Muscle layer of colon (tissue), 2 donors: ENCODE measurements around the gene RAMACL.

Experiments
- H3K27ac ChIP-seq: one replicate; pipeline ENCODE4 v1.7.0; 2013; ENCODE audit warnings: low read depth, mild to moderate bottlenecking, low read length, moderate library complexity
- H3K27me3 ChIP-seq, 2 donors: one replicate each; pipeline ENCODE4 v1.7.0; 2013; ENCODE audit warnings: low read length in 2 of 2, mild to moderate bottlenecking in 2 of 2; ENCODE audit not compliant: insufficient read depth in 2 of 2, control insufficient read depth in 1 of 2
- H3K36me3 ChIP-seq: one replicate; pipeline ENCODE4 v1.7.0; 2013; ENCODE audit warnings: mild to moderate bottlenecking, low read length; ENCODE audit not compliant: insufficient read depth
- H3K4me1 ChIP-seq: one replicate; pipeline ENCODE4 v1.7.0; 2013; ENCODE audit warnings: mild to moderate bottlenecking, low read length; ENCODE audit not compliant: insufficient read depth
- H3K4me3 ChIP-seq, 2 donors: one replicate each; pipeline ENCODE4 v1.7.0; 2013; ENCODE audit warnings: low read length in 2 of 2, low read depth in 1 of 2, mild to moderate bottlenecking in 1 of 2, moderate library complexity in 1 of 2
- H3K9ac ChIP-seq: one replicate; pipeline ENCODE4 v1.7.0; 2013; ENCODE audit warnings: low read length
- H3K9me3 ChIP-seq: one replicate; pipeline ENCODE4 v1.7.0; 2013; ENCODE audit warnings: mild to moderate bottlenecking, low read length
- donor health status: abdominal sarcoma.
- donor health status: Adenocarcinoma of cecum.

The RAMACL gene

GRCh38 chr6:166558156-166559005 lies 28.1 kb downstream of the RAMACL start:
- H3K9me3 ChIP-seq: no peaks in the 10 kb centered on the region
- H3K4me1 ChIP-seq: peaks cover 27% of the 10 kb centered on the region
- H3K36me3 ChIP-seq: no peaks in the 10 kb centered on the region
- no peaks in the 10 kb centered on the region for H3K27me3 ChIP-seq
- H3K27ac ChIP-seq: no peak overlapping the region
- H3K4me3 ChIP-seq: no peak overlapping the region
- no peak overlapping the region for H3K9ac ChIP-seq

GRCh38 chr6:166556863-166557322 lies 29.6 kb downstream of the RAMACL start:
- Histone ChIP-seq H3K4me1 (peaks cover 17% of the 10 kb centered on the region), H3K36me3 (no peaks in the 10 kb centered on the region), H3K27ac (no peak overlapping the region), H3K9me3 (no peaks in the 10 kb centered on the region), H3K9ac (no peak overlapping the region), H3K27me3 (no peaks in the 10 kb centered on the region), H3K4me3 (no peak overlapping the region)

- no peak overlapping the region for H3K9ac ChIP-seq
Observed at GRCh38 chr6:166556336-166556735, 30.1 kb downstream of the RAMACL start.

GRCh38 chr6:166555086-166555485 lies 31.4 kb downstream of the RAMACL start:
- Histone ChIP-seq H3K9ac (no peak overlapping the region), H3K4me1 (peaks cover 9% of the 10 kb centered on the region)

More at GRCh38 chr6:166556336-166556735, 30.1 kb downstream of the RAMACL start:
- no peaks in the 10 kb centered on the region for H3K27me3 ChIP-seq
- H3K9me3 ChIP-seq: no peaks in the 10 kb centered on the region
- peaks cover 12% of the 10 kb centered on the region for H3K4me1 ChIP-seq
- no peaks in the 10 kb centered on the region for H3K36me3 ChIP-seq
- H3K27ac ChIP-seq: no peak overlapping the region
- no peak overlapping the region for H3K4me3 ChIP-seq

GRCh38 chr6:166554316-166554715 lies 32.2 kb downstream of the RAMACL start:
- Histone ChIP-seq H3K36me3 (no peaks in the 10 kb centered on the region), H3K4me1 (peaks cover 9% of the 10 kb centered on the region), H3K27ac (no peak overlapping the region), H3K9me3 (no peaks in the 10 kb centered on the region), H3K4me3 (no peak overlapping the region), H3K9ac (no peak overlapping the region), H3K27me3 (no peaks in the 10 kb centered on the region)

More at GRCh38 chr6:166555086-166555485, 31.4 kb downstream of the RAMACL start:
- Histone ChIP-seq H3K27ac (no peak overlapping the region), H3K4me3 (no peak overlapping the region), H3K27me3 (no peaks in the 10 kb centered on the region), H3K9me3 (no peaks in the 10 kb centered on the region), H3K36me3 (no peaks in the 10 kb centered on the region)

- Histone ChIP-seq H3K4me1 (peaks cover 9% of the 10 kb centered on the region), H3K27me3 (no peaks in the 10 kb centered on the region), H3K9ac (no peak overlapping the region), H3K4me3 (no peak overlapping the region), H3K36me3 (no peaks in the 10 kb centered on the region), H3K27ac (no peak overlapping the region), H3K9me3 (no peaks in the 10 kb centered on the region)
Observed at GRCh38 chr6:166553563-166554271, 32.8 kb downstream of the RAMACL start.

- H3K9me3 ChIP-seq: no peaks in the 10 kb centered on the region
- H3K4me3 ChIP-seq: no peak overlapping the region
- H3K27me3 ChIP-seq: no peaks in the 10 kb centered on the region
- no peaks in the 10 kb centered on the region for H3K36me3 ChIP-seq
- H3K27ac ChIP-seq: no peak overlapping the region
- H3K4me1 ChIP-seq: peaks cover 9% of the 10 kb centered on the region
- no peak overlapping the region for H3K9ac ChIP-seq
Observed at GRCh38 chr6:166552600-166552999, 33.9 kb downstream of the RAMACL start.

- H3K36me3 ChIP-seq: no peaks in the 10 kb centered on the region
- no peaks in the 10 kb centered on the region for H3K27me3 ChIP-seq
- no peak overlapping the region for H3K9ac ChIP-seq
- H3K4me1 ChIP-seq: peaks cover 9% of the 10 kb centered on the region
- H3K4me3 ChIP-seq: no peak overlapping the region
- H3K9me3 ChIP-seq: no peaks in the 10 kb centered on the region
- H3K27ac ChIP-seq: no peak overlapping the region
Observed at GRCh38 chr6:166551754-166552495, 34.6 kb downstream of the RAMACL start.

- Histone ChIP-seq H3K27ac (no peak overlapping the region), H3K36me3 (no peaks in the 10 kb centered on the region), H3K27me3 (no peaks in the 10 kb centered on the region), H3K4me1 (no peaks in the 10 kb centered on the region), H3K9me3 (no peaks in the 10 kb centered on the region), H3K4me3 (no peak overlapping the region), H3K9ac (no peak overlapping the region)
Observed at GRCh38 chr6:166546653-166547052, 39.8 kb downstream of the RAMACL start.

- no peak overlapping the region for H3K9ac ChIP-seq
- no peaks in the 10 kb centered on the region for H3K9me3 ChIP-seq
- no peaks in the 10 kb centered on the region for H3K27me3 ChIP-seq
- H3K4me1 ChIP-seq: no peaks in the 10 kb centered on the region
- no peak overlapping the region for H3K4me3 ChIP-seq
- no peak overlapping the region for H3K27ac ChIP-seq
- no peaks in the 10 kb centered on the region for H3K36me3 ChIP-seq
Observed at GRCh38 chr6:166545156-166546034, 41.1 kb downstream of the RAMACL start.
